Nephron progenitor cell (in vitro differentiated cells): ENCODE measurements around the gene CD22.
A peak's percentile ranks its signal among the peaks of the same experiment; 100 is the strongest.

ENCODE experiments used
- DNase-seq: peaks from one replicate; pipeline ENCODE4 v3.0.0; 2021
- H3K27ac Mint-ChIP-seq: 2 replicates; pipeline ENCODE4 v1.8.0; 2021; ENCODE audit warnings: mild to moderate bottlenecking, moderate library complexity, mixed read lengths
- H3K27me3 Mint-ChIP-seq: 2 replicates; pipeline ENCODE4 v1.8.0; 2021; ENCODE audit warnings: mild to moderate bottlenecking, low read depth, mixed read lengths; ENCODE audit not compliant: poor library complexity
- H3K36me3 Mint-ChIP-seq: 2 replicates; pipeline ENCODE4 v1.8.0; 2021; ENCODE audit warnings: low read depth, mixed read lengths
- H3K4me1 Mint-ChIP-seq: 2 replicates; pipeline ENCODE4 v1.8.0; 2021; ENCODE audit warnings: mixed read lengths
- H3K4me3 Mint-ChIP-seq: 2 replicates; pipeline ENCODE4 v1.8.0; 2021; ENCODE audit warnings: mild to moderate bottlenecking, moderate library complexity, mixed read lengths
- H3K9me3 Mint-ChIP-seq: 2 replicates; pipeline ENCODE4 v1.8.0; 2021; ENCODE audit warnings: mild to moderate bottlenecking, moderate library complexity, mixed read lengths
- TF ChIP-seq, protein P1 (sequence below): fragments of 200-600 bp; sonication (generic); IDR thresholded peaks from 2 replicates; pipeline ENCODE4 v1.5.0; 2021; ENCODE audit warnings: antibody characterized with exemption

The CD22 gene

GRCh38 chr19:35347930-35348298, 18.9 kb downstream of the CD22 start:
- H3K9me3 Mint-ChIP-seq: no peaks in the 10 kb centered on the region
- H3K36me3 Mint-ChIP-seq: no peaks in the 10 kb centered on the region
- DNase-seq: no peak
- peaks cover 67% of the 10 kb centered on the region for H3K4me1 Mint-ChIP-seq
- no peak overlapping the region for H3K4me3 Mint-ChIP-seq
- TF ChIP-seq, protein P1, sequence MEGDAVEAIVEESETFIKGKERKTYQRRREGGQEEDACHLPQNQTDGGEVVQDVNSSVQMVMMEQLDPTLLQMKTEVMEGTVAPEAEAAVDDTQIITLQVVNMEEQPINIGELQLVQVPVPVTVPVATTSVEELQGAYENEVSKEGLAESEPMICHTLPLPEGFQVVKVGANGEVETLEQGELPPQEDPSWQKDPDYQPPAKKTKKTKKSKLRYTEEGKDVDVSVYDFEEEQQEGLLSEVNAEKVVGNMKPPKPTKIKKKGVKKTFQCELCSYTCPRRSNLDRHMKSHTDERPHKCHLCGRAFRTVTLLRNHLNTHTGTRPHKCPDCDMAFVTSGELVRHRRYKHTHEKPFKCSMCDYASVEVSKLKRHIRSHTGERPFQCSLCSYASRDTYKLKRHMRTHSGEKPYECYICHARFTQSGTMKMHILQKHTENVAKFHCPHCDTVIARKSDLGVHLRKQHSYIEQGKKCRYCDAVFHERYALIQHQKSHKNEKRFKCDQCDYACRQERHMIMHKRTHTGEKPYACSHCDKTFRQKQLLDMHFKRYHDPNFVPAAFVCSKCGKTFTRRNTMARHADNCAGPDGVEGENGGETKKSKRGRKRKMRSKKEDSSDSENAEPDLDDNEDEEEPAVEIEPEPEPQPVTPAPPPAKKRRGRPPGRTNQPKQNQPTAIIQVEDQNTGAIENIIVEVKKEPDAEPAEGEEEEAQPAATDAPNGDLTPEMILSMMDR: no peak
- H3K27ac Mint-ChIP-seq: no peak overlapping the region
- H3K27me3 Mint-ChIP-seq: peaks cover 49% of the 10 kb centered on the region

DNA sequence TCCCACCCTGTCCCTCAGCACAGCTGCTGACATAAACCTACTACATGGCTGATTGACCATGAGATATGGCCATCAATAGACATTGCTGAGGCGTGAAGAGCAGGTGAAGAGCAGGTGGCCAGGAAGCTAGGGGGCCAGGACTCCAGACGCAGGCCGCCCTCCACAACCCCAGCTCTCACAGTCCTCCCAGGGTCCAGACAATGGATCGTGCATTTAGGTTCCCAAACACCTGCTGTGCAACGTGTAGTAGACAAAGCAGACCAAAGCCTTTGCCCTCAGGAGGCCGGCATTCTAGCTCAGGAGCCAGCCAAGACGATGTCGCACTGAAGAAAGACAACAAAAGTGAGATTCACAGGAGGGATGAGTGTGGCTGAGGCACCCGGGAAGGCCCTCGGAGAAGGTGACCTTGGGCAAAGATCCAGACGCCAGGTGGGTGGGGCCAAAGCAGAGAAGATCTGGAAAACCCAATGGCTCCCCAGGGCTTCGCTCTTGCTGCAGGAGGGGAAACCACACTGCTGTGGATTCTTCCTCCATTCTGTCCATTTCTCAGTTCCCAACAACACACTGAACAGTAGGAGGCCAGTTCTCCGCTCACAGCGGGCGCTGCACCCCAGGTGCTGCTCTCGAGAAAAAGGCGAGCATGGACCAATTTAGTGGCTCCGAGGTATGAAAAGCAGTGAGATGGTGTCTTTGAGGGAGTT, 20.1 kb downstream of the CD22 start:
- Mint-ChIP-seq H3K27me3 (peaks cover 43% of the 10 kb centered on the region), H3K36me3 (no peaks in the 10 kb centered on the region), H3K27ac (no peak overlapping the region), H3K9me3 (no peaks in the 10 kb centered on the region), H3K4me3 (peak overlapping the region; percentile 25), H3K4me1 (peaks cover 62% of the 10 kb centered on the region)
- no peak for DNase-seq
- TF ChIP-seq, protein P1: no peak

DNA sequence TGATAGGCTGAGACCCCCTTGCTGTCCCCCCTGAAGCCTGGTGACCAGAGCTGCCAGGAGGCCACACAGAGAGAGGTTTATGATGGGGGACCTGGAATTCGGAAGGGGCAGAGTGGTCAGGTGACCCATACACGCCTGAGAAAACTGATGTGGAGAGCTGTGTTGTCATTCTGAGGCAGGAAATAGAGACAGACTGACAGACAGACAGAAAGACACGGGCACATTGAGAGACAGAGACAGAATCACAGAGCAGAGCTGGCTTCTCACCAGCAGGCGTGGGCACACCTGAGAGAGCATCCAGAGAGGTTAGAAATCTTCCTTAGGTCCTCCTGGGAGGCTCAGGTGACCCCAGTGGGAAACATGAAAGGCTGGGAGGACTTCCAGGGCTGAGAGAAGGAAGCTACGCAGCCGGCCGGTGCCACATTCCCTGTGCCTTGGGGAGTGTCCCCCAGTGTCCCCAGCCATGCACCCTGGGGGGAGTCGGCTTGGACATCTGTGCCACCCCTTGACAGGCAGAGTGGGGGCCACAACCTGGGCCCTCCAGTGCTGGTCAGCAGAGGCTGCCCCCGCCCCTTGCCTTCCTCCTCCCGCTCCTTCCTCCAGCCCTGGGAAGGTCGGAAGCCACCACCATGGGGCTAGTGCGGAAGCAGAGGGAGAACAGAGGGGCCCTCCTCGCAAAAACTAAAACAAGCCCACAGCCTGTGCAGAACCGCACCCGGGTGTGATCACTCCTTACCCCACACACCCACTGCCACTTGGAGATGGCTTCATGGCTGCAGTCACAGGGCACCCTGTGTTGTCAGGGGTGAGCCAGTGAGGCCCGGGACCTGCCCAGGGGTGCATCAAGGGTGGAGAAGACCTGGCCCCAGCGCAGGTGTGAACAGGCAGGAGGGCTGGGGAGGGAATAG, 20.9 kb downstream of the CD22 start:
- DNase-seq: no peak

DNA sequence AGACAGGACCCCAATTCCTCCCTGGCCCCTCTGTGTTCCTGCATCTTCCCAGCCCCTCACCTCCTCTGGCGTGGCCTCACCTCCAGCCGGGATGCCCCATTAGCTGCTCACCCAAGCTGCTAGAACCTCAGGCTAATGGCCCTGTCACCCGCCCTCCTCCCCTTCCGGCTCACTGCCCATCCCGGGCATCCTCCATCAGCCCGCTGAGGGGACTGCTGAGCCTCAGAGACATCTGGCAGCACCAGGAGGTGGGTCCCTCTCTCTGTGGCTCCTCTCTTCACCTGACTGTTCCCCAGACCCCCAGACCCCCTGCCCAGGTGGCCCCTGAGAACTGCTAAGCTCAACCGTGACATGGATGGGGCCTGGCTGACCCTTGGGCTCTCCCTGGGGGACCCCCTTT, 21.6 kb downstream of the CD22 start:
- no peaks in the 10 kb centered on the region for H3K36me3 Mint-ChIP-seq
- H3K27me3 Mint-ChIP-seq: peaks cover 32% of the 10 kb centered on the region
- TF ChIP-seq, protein P1: no peak
- no peaks in the 10 kb centered on the region for H3K9me3 Mint-ChIP-seq
- DNase-seq: peak; percentile 60
- peaks cover 62% of the 10 kb centered on the region for H3K4me1 Mint-ChIP-seq
- H3K4me3 Mint-ChIP-seq: no peak overlapping the region
- no peak overlapping the region for H3K27ac Mint-ChIP-seq

More for the DNA sequence above, 20.9 kb downstream of the CD22 start:
- Mint-ChIP-seq H3K27me3 (peaks cover 40% of the 10 kb centered on the region), H3K4me1 (peaks cover 62% of the 10 kb centered on the region), H3K36me3 (no peaks in the 10 kb centered on the region), H3K27ac (no peak overlapping the region), H3K9me3 (no peaks in the 10 kb centered on the region), H3K4me3 (peak overlapping the region; percentile 11)
- TF ChIP-seq, protein P1: no peak

- Mint-ChIP-seq H3K27ac (no peak overlapping the region), H3K9me3 (no peaks in the 10 kb centered on the region), H3K36me3 (no peaks in the 10 kb centered on the region), H3K4me1 (peaks cover 60% of the 10 kb centered on the region), H3K27me3 (peaks cover 27% of the 10 kb centered on the region), H3K4me3 (no peak overlapping the region)
- no peak for DNase-seq
- TF ChIP-seq, protein P1: no peak
Measured at GRCh38 chr19:35351411-35352176, 22.6 kb downstream of the CD22 start.
